ENCODE data around the gene CDK5.

The CDK5 gene

GRCh38 chr7:151020231-151020630 is 37.5 kb downstream of the CDK5 start:
- no peaks in the 10 kb centered on the region for H3K27me3 ChIP-seq
- no peaks in the 10 kb centered on the region for H3K9me3 ChIP-seq
- H3K4me3 ChIP-seq (ENCODE audit: low read depth, low read length), result no peak overlapping the region
- no peaks in the 10 kb centered on the region for H3K36me3 ChIP-seq
- no peak for DNase-seq
- H3K4me1 ChIP-seq, result peaks cover 10% of the 10 kb centered on the region; the same call in 1 of the 2 replicates
- no peak for TF ChIP-seq CTCF (IDR thresholded peaks at IDR 0.05; ENCODE audit: low read depth, low read length)

- TF ChIP-seq CTCF (IDR thresholded peaks at IDR 0.05; ENCODE audit: low read depth, low read length), result no peak
- no peak for DNase-seq
- Histone ChIP-seq H3K27me3 (no peaks in the 10 kb centered on the region), H3K9me3 (no peaks in the 10 kb centered on the region), H3K4me3 (ENCODE audit: low read depth, low read length) (no peak overlapping the region), H3K4me1 (peaks cover 11% of the 10 kb centered on the region; the same call in 1 of the 2 replicates), H3K36me3 (no peaks in the 10 kb centered on the region)
Observed at GRCh38 chr7:151019130-151019447, 38.6 kb downstream of the CDK5 start.

- H3K9me3 ChIP-seq, result no peaks in the 10 kb centered on the region
- peak overlapping the region; percentile 69 for H3K4me3 ChIP-seq (ENCODE audit: low read depth, low read length)
- H3K36me3 ChIP-seq, result no peaks in the 10 kb centered on the region
- peaks cover 13% of the 10 kb centered on the region; the same call in 1 of the 2 replicates for H3K4me1 ChIP-seq
- TF ChIP-seq CTCF (IDR thresholded peaks at IDR 0.05; ENCODE audit: low read depth, low read length), result no peak
- no peak for DNase-seq
- no peaks in the 10 kb centered on the region for H3K27me3 ChIP-seq
Observed at GRCh38 chr7:151018421-151019129, 39.1 kb downstream of the CDK5 start.

- Histone ChIP-seq H3K4me1 (peaks cover 13% of the 10 kb centered on the region; the same call in 1 of the 2 replicates), H3K9me3 (no peaks in the 10 kb centered on the region), H3K4me3 (ENCODE audit: low read depth, low read length) (peak overlapping the region; percentile 69), H3K27me3 (no peaks in the 10 kb centered on the region), H3K36me3 (no peaks in the 10 kb centered on the region)
- peak; percentile 91 for DNase-seq
- peak; percentile 89 for TF ChIP-seq CTCF (IDR thresholded peaks at IDR 0.05; ENCODE audit: low read depth, low read length)
Observed at GRCh38 chr7:151017953-151018420, 39.7 kb downstream of the CDK5 start.

GRCh38 chr7:151017370-151017952 is 40.2 kb downstream of the CDK5 start:
- Histone ChIP-seq H3K36me3 (no peaks in the 10 kb centered on the region), H3K27me3 (no peaks in the 10 kb centered on the region), H3K9me3 (no peaks in the 10 kb centered on the region), H3K4me1 (peaks cover 13% of the 10 kb centered on the region; the same call in 1 of the 2 replicates), H3K4me3 (ENCODE audit: low read depth, low read length) (peak overlapping the region; percentile 69)
- no peak for TF ChIP-seq CTCF (IDR thresholded peaks at IDR 0.05; ENCODE audit: low read depth, low read length)
- DNase-seq, result no peak

- Histone ChIP-seq H3K9me3 (no peaks in the 10 kb centered on the region), H3K36me3 (no peaks in the 10 kb centered on the region), H3K27me3 (no peaks in the 10 kb centered on the region), H3K4me1 (peaks cover 13% of the 10 kb centered on the region; the same call in 1 of the 2 replicates), H3K4me3 (ENCODE audit: low read depth, low read length) (no peak overlapping the region)
- no peak for TF ChIP-seq CTCF (IDR thresholded peaks at IDR 0.05; ENCODE audit: low read depth, low read length)
- DNase-seq, result no peak
Observed at GRCh38 chr7:151016942-151017341, 40.8 kb downstream of the CDK5 start.
